CD14-positive monocyte (primary cell): Measurements from ENCODE around the gene MLN. TPM values are rescaled to one million over a fixed set of nuclear protein-coding genes. Genes with fewer than 3 reads are reported as not detected.

Source experiments
- DNase-seq, 3 donors: peaks; one replicate each; pipeline ENCODE4 v3.0.0-alpha.2; 2011 to 2022
- H2AFZ ChIP-seq: 2 replicates; pipeline ENCODE4 v1.6.0; 2012; ENCODE audit warnings: mild to moderate bottlenecking, low read depth, low read length, inconsistent platforms; ENCODE audit not compliant: insufficient read depth, poor library complexity, severe bottlenecking
- H3K27ac ChIP-seq, 2 donors: 1 replicate in 1 of 2; 2 replicates in 1 of 2; pipeline ENCODE4 v1.5.1; 2012 to 2013; ENCODE audit warnings: low read length in 2 of 2, control low read depth in 1 of 2, inconsistent platforms in 1 of 2, low read depth in 1 of 2, mild to moderate bottlenecking in 1 of 2
- H3K27me3 ChIP-seq, 2 donors: one replicate each; pipeline versions ENCODE4 v1.6.0 to v1.6.1; 2011 to 2013; ENCODE audit warnings: low read length in 2 of 2; ENCODE audit not compliant: control insufficient read depth in 2 of 2, insufficient read depth in 2 of 2
- H3K36me3 ChIP-seq, 2 donors: replicated peaks in 1 of 2; 1 replicate in 1 of 2; 2 replicates in 1 of 2; pipeline versions ENCODE4 v1.5.1 to v1.6.1; 2012 to 2013; ENCODE audit warnings: low read length in 2 of 2, control low read depth in 1 of 2, inconsistent platforms in 1 of 2, mild to moderate bottlenecking in 1 of 2; ENCODE audit not compliant: insufficient read depth in 2 of 2, control insufficient read depth in 1 of 2
- H3K4me1 ChIP-seq, 2 donors: 1 replicate in 1 of 2; 2 replicates in 1 of 2; pipeline versions ENCODE4 v1.5.1 to v1.6.1; 2012 to 2013; ENCODE audit warnings: low read length in 2 of 2, control low read depth in 1 of 2, inconsistent platforms in 1 of 2, mild to moderate bottlenecking in 1 of 2, moderate library complexity in 1 of 2; ENCODE audit not compliant: insufficient read depth in 2 of 2, control insufficient read depth in 1 of 2
- H3K4me2 ChIP-seq: replicated peaks from 2 replicates; pipeline ENCODE3; 2012; ENCODE audit warnings: low read length, moderate library complexity, mild to moderate bottlenecking; ENCODE audit not compliant: poor library complexity, severe bottlenecking; ENCODE audit errors: extremely low read depth
- H3K4me3 ChIP-seq, 3 experiments: fragments of 200-600 bp in 1 of 3; sonication (generic) in 1 of 3; replicated peaks in 1 of 3; 1 replicate in 2 of 3; 2 replicates in 1 of 3; pipeline ENCODE4 v1.5.1; 2011 to 2013; ENCODE audit warnings: low read length in 3 of 3, mild to moderate bottlenecking in 3 of 3, control low read depth in 2 of 3, low read depth in 2 of 3, inconsistent platforms in 1 of 3, moderate library complexity in 1 of 3
- H3K79me2 ChIP-seq: 2 replicates; pipeline ENCODE4 v1.6.0; 2012; ENCODE audit warnings: mild to moderate bottlenecking, control low read depth, inconsistent platforms, low read length, moderate library complexity; ENCODE audit not compliant: insufficient read depth
- H3K9ac ChIP-seq: 2 replicates; pipeline ENCODE4 v1.6.0; 2017; ENCODE audit warnings: low read length, mild to moderate bottlenecking; ENCODE audit not compliant: insufficient read depth, poor library complexity, severe bottlenecking
- H3K9me3 ChIP-seq, 2 donors: replicated peaks in 1 of 2; 1 replicate in 1 of 2; 2 replicates in 1 of 2; pipeline versions ENCODE4 v1.5.1 to v1.6.1; 2012 to 2013; ENCODE audit warnings: low read length in 2 of 2, control low read depth in 1 of 2; ENCODE audit not compliant: control insufficient read depth in 1 of 2, insufficient read depth in 1 of 2
- H4K20me1 ChIP-seq: 2 replicates; pipeline ENCODE4 v1.6.0; 2012; ENCODE audit warnings: mild to moderate bottlenecking, low read length, control low read depth, moderate library complexity; ENCODE audit not compliant: insufficient read depth
- H3K27ac Mint-ChIP-seq, 7 donors: one replicate each; pipeline ENCODE4 v1.8.0; 2020; ENCODE audit warnings: mild to moderate bottlenecking in 7 of 7, mixed read lengths in 7 of 7, moderate library complexity in 6 of 7, inconsistent platforms in 2 of 7
- H3K27me3 Mint-ChIP-seq, 3 donors: one replicate each; pipeline ENCODE4 v1.8.0; 2021 to 2022; ENCODE audit warnings: low read depth in 3 of 3, mild to moderate bottlenecking in 3 of 3, mixed read lengths in 3 of 3, moderate library complexity in 3 of 3, inconsistent platforms in 1 of 3
- H3K36me3 Mint-ChIP-seq, 2 donors: one replicate each; pipeline ENCODE4 v1.8.0; 2020; ENCODE audit warnings: mixed read lengths in 2 of 2, inconsistent platforms in 1 of 2, mild to moderate bottlenecking in 1 of 2
- H3K4me1 Mint-ChIP-seq: one replicate; pipeline ENCODE4 v1.8.0; 2020; ENCODE audit warnings: mild to moderate bottlenecking, mixed read lengths
- H3K4me3 Mint-ChIP-seq, 2 donors: one replicate each; pipeline ENCODE4 v1.8.0; 2020; ENCODE audit warnings: mild to moderate bottlenecking in 2 of 2, mixed read lengths in 2 of 2, moderate library complexity in 1 of 2
- H3K9me3 Mint-ChIP-seq, 7 donors: one replicate each; pipeline ENCODE4 v1.8.0; 2020 to 2022; ENCODE audit warnings: mixed read lengths in 7 of 7, mild to moderate bottlenecking in 6 of 7, moderate library complexity in 6 of 7, inconsistent platforms in 2 of 7
- CTCF ChIP-seq: fragments of 200-600 bp; IDR thresholded peaks from one replicate; pipeline ENCODE4 v1.8.0; 2022; ENCODE audit warnings: antibody characterized with exemption, mild to moderate bottlenecking
- WGBS: methylation state at CpG from one replicate; pipeline ENCODE4 v1.1.5; 2013; ENCODE audit warnings: missing lambda C conversion rate; ENCODE audit not compliant: insufficient coverage; 5-methylcytosine and 5-hydroxymethylcytosine counted together
- intact Hi-C, 2 donors: fragments of 100-400 bp; cut with micrococcal nuclease; formaldehyde crosslinking; loops; one replicate each; pipeline versions ENCODE4 v1.15.0 to v1.15.1; 2023
- polyA plus RNA-seq, 3 donors: library from polyadenylated mRNA; depleted of rRNA in 1 of 3; unstranded in 2 of 3; stranded (reverse) in 1 of 3; fragments of 300-500 nt in 2 of 3; fragments of >200 nt in 1 of 3; fragmentation: Illumina TruSeq in 2 of 3; gene quantifications; 1 replicate in 2 of 3; 2 replicates in 1 of 3; pipeline ENCODE4 v1.2.3, GENCODE V29; 2012 to 2021

The MLN gene
- polyA plus RNA-seq, 3 donors: not detected

DNA sequence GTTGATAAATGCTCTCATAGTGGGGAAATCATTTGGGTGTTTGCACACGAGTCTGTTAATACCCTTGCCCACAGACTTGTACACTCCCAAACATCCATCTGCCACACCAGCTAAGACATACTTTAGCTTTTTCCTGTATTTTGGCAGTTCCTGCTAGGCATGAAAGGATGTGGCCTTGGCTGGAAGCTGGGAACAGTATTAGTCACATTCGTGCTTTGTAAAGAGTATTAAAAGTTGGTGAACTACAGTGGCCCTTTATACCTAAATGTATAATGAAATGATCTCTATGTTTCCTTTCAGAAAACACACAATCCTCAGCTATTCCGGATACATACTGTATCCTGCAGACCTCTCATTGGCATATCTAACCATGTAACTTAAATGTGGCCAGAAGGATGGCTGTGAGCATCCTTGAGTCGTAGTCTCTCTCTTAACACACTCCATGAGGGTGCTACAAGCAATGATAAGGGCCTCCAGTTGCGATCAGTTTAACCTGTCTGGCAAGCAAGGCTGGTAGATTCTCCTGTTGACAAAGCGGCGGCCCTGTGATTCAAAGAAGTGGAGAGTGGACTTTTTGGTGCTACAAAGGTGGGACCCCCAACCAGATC, 16.4 kb downstream of the MLN start:
- H3K27me3 ChIP-seq: no peaks in the 10 kb centered on the region
- H3K9ac ChIP-seq: peak overlapping the region; percentile 99
- H3K4me1 Mint-ChIP-seq: peaks cover 37% of the 10 kb centered on the region
- H3K27ac Mint-ChIP-seq: peak overlapping the region; percentile 94 to 100 (median 98)
- TF ChIP-seq CTCF: no peak
- H3K27ac ChIP-seq: peak overlapping the region; percentile 84 to 91
- H3K9me3 ChIP-seq: no peaks in the 10 kb centered on the region
- peaks cover 54% of the 10 kb centered on the region for H4K20me1 ChIP-seq
- intact Hi-C loops: loop anchor here in 1 of 2 donors (5.0 kb wide), 1 partner anchor 640 kb away; the partner anchor contains the start of gene RPS10
- H3K4me3 Mint-ChIP-seq: peak overlapping the region; percentile 96 to 97
- peaks cover 0 to 1% (median 0%) of the 10 kb centered on the region in 7 donors for H3K9me3 Mint-ChIP-seq
- H3K4me2 ChIP-seq: peak overlapping the region; percentile 87
- no CpG with 5 or more reads among the region's 7 CpGs for WGBS
- H3K4me1 ChIP-seq: peaks cover 18 to 28% of the 10 kb centered on the region in 2 donors
- H3K79me2 ChIP-seq: peaks cover 59% of the 10 kb centered on the region
- H3K36me3 ChIP-seq: peaks cover 27 to 43% of the 10 kb centered on the region in 2 donors
- H3K36me3 Mint-ChIP-seq: peaks cover 41% of the 10 kb centered on the region in 2 donors
- peaks cover 0 to 2% (median 1%) of the 10 kb centered on the region in 3 donors for H3K27me3 Mint-ChIP-seq
- H3K4me3 ChIP-seq: peak overlapping the region; percentile 46 to 84 (median 81)
- peak overlapping the region; percentile 40 for H2AFZ ChIP-seq
- peak in 1 of 3 donors; percentile 5 for DNase-seq

GRCh38 chr6:33786736-33787135, 17.1 kb downstream of the MLN start:
- H3K27ac ChIP-seq: peak overlapping the region in 1 of 2 donors; percentile 91
- H3K9ac ChIP-seq: peak overlapping the region; percentile 9
- Mint-ChIP-seq H3K4me3 (no peak overlapping the region), H3K36me3 (peaks cover 48% of the 10 kb centered on the region in 2 donors), H3K27me3 (peaks cover 0 to 2% (median 1%) of the 10 kb centered on the region in 3 donors), H3K9me3 (peaks cover 0 to 1% (median 0%) of the 10 kb centered on the region in 7 donors), H3K4me1 (peaks cover 37% of the 10 kb centered on the region), H3K27ac (peak overlapping the region in 3 of 7 donors; percentile 13 to 100 (median 51))
- peaks cover 61% of the 10 kb centered on the region for H4K20me1 ChIP-seq
- DNase-seq: no peak
- peaks cover 35 to 51% of the 10 kb centered on the region in 2 donors for H3K36me3 ChIP-seq
- H3K79me2 ChIP-seq: peaks cover 60% of the 10 kb centered on the region
- H2AFZ ChIP-seq: no peak overlapping the region
- H3K27me3 ChIP-seq: no peaks in the 10 kb centered on the region
- intact Hi-C loops: loop anchor here in 1 of 2 donors (5.0 kb wide), 1 partner anchor 641 kb away; the partner anchor contains the start of gene RPS10
- 78% methylated on average over 1 of the region's 3 CpGs for WGBS
- no peak overlapping the region for H3K4me3 ChIP-seq
- no peak for TF ChIP-seq CTCF
- H3K4me1 ChIP-seq: peaks cover 18 to 28% of the 10 kb centered on the region in 2 donors
- H3K4me2 ChIP-seq: no peak overlapping the region
- H3K9me3 ChIP-seq: no peaks in the 10 kb centered on the region
